NT2/D1 (cell line): ENCODE results near the gene GFER.

Experiments
- DNase-seq: peaks from one replicate; pipeline ENCODE4 v3.0.0-alpha.2; 2011; ENCODE audit warnings: low read depth, low spot score
- H3K27me3 ChIP-seq: 2 replicates; pipeline ENCODE4 v1.6.0; 2011; ENCODE audit warnings: mild to moderate bottlenecking; ENCODE audit not compliant: insufficient read length, insufficient read depth
- H3K36me3 ChIP-seq: 2 replicates; pipeline ENCODE4 v1.6.1; 2011; ENCODE audit warnings: mild to moderate bottlenecking, low read length, mixed read lengths; ENCODE audit not compliant: insufficient read depth, insufficient read length
- H3K4me1 ChIP-seq: 2 replicates; pipeline ENCODE4 v1.5.1; 2011; ENCODE audit not compliant: insufficient read depth, insufficient read length
- H3K4me3 ChIP-seq: 2 replicates; pipeline ENCODE4 v1.5.1; 2011; ENCODE audit warnings: low read depth; ENCODE audit not compliant: insufficient read length
- H3K9ac ChIP-seq: 2 replicates; pipeline ENCODE4 v1.6.0; 2011; ENCODE audit warnings: low read depth; ENCODE audit not compliant: insufficient read length
- H3K9me3 ChIP-seq: 2 replicates; pipeline ENCODE4 v1.5.1; 2011; ENCODE audit warnings: mild to moderate bottlenecking, low read length; ENCODE audit not compliant: insufficient read depth
- SUZ12 ChIP-seq: IDR thresholded peaks from 2 replicates; pipeline ENCODE4 v1.6.1; 2011; ENCODE audit not compliant: insufficient read length, insufficient read depth; ENCODE audit errors: extremely low read depth
- YY1 ChIP-seq: IDR thresholded peaks from 2 replicates; pipeline ENCODE4 v1.6.1; 2011; ENCODE audit not compliant: insufficient read length, insufficient read depth
- ZNF274 ChIP-seq: IDR thresholded peaks from 2 replicates; pipeline ENCODE4 v1.6.1; 2011; ENCODE audit warnings: mild to moderate bottlenecking, low read depth, low read length

The GFER gene

DNA sequence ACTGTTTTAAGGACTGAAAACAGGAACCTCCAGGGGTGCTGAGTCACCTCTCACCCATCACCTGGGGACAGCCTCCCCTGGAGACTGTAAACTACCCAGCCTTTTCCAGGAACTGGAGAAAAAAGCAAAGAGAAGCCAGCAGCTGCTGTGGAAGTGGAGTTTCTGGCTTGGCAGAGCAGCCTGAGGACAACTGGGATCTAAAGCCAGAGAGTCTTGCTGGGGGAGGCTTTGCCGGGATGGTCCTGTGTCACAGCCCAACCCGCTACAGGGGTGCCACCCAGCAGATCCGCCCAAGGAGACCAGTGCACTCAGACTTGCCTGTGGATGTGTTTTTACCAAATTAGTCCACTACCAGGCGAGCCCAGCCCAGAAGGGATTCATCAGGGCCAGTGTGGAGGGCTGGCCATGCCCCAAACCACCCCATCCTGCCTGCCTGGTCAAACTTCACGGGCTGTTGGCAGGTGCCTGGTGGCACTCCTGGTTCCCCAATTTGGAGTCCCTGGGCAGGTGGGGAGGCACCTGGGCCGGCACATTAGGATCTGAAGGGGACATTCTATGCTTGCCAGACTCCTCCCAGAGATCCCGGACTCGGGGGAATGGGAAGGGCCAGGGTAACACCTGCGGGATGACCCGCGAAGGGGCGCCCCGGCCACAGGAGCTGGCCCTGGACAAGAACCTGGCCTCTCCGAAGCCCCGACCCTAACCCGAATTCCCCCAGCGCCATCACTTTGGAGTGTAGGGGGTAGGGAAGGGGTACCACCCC lies 41.8 kb upstream of the GFER start:
- Histone ChIP-seq H3K4me3 (peak overlapping the region; percentile 85), H3K9ac (peak overlapping the region; percentile 93), H3K9me3 (no peaks in the 10 kb centered on the region), H3K36me3 (peaks cover 36% of the 10 kb centered on the region), H3K4me1 (peaks cover 28% of the 10 kb centered on the region), H3K27me3 (no peaks in the 10 kb centered on the region)
- TF ChIP-seq YY1, result no peak
- no peak for TF ChIP-seq SUZ12
- TF ChIP-seq ZNF274, result no peak
- DNase-seq, result no peak

DNA sequence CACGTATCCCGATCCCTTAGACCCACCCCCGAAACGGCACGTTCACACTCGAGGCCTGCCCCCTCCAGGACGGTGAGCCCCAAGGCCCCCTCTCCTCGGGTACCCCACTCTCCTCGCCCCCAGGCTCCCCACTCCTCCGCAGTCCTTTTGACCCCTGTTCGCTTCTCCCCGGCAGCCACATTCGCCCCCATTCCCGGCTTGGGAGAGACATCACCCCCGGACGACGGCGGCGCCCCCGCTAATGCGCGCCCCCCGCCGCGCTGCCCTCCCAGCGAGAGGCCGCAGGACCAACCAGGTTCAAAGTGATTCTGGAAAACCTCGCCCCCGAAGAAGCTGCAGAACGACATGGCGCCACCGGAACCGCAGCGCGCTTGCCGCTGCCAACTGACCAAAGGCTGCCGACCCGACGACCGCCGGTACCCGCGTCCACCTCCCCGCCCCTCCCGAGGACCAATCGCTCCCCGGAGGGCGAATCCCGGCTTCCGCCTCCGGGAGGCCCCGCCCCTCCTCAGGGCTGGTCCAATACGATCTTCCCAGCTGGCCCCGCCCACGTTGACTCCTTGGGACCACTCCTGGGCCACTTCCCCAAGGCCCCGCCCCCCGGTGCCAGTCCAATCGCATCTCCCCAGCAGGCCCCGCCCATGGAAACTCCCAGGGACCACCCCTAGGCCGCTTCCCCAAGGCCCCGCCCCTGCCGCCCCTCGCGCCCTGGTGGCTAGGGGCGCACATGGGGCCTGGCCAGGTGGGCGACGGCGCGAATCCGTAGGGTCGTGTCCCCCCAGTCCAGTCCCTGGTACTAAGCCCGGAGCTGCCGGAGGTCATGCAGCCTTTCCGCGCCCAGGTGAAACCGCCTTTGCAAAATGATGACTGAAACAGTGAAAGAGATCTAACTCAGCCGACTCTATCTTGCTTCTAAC lies 40.9 kb upstream of the GFER start, which contains the start of gene MSRB1:
MSRB1 (minus strand) TSS at position 390 of the 917 bp plus-strand sequence; CDS start at position 347, 43 bp downstream.
- Histone ChIP-seq H3K4me3 (peak within 1 kb of the TSS; percentile 85), H3K27me3 (no peaks in the 10 kb centered on the region), H3K36me3 (peaks cover 30% of the 10 kb centered on the region), H3K9me3 (no peaks in the 10 kb centered on the region), H3K9ac (peak within 1 kb of the TSS; percentile 93), H3K4me1 (peaks cover 28% of the 10 kb centered on the region)
- DNase-seq, result peak; percentile 99
- TF ChIP-seq ZNF274 (no peak), YY1 (no peak), SUZ12 (no peak)

DNA sequence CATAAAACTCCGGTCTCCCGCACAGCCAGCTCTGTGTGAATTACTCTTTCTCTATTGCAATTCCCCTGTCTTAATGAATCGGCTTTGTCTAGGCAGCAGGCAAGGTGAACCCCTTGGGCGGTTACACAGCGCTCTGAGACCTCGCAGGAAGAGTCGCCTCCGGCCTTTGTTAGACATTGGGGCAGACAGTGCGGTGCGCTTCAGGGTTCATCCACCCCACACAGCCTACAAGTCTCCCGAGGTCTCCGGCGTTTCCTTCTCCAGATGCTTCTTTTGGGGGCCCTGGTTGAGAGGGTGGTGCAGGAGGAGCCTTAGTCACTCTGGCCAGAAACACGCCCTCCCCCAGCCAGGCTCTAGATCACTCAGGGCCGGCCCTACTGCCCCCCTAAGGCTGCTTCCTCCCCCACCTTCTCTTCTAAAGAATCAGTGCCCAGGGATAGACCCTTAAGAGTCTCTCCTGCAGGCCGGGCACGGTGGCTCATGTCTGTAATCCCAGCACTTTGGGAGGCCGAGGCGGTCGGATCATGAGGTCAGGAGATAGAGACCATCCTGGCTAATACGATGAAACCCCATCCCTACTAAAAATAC lies 39.3 kb upstream of the GFER start:
- TF ChIP-seq YY1, result no peak
- TF ChIP-seq ZNF274, result no peak
- no peak for TF ChIP-seq SUZ12
- DNase-seq, result no peak
- no peaks in the 10 kb centered on the region for H3K9me3 ChIP-seq
- peaks cover 28% of the 10 kb centered on the region for H3K4me1 ChIP-seq
- peaks cover 13% of the 10 kb centered on the region for H3K36me3 ChIP-seq
- no peak overlapping the region for H3K4me3 ChIP-seq
- no peak overlapping the region for H3K9ac ChIP-seq
- H3K27me3 ChIP-seq, result no peaks in the 10 kb centered on the region

DNA sequence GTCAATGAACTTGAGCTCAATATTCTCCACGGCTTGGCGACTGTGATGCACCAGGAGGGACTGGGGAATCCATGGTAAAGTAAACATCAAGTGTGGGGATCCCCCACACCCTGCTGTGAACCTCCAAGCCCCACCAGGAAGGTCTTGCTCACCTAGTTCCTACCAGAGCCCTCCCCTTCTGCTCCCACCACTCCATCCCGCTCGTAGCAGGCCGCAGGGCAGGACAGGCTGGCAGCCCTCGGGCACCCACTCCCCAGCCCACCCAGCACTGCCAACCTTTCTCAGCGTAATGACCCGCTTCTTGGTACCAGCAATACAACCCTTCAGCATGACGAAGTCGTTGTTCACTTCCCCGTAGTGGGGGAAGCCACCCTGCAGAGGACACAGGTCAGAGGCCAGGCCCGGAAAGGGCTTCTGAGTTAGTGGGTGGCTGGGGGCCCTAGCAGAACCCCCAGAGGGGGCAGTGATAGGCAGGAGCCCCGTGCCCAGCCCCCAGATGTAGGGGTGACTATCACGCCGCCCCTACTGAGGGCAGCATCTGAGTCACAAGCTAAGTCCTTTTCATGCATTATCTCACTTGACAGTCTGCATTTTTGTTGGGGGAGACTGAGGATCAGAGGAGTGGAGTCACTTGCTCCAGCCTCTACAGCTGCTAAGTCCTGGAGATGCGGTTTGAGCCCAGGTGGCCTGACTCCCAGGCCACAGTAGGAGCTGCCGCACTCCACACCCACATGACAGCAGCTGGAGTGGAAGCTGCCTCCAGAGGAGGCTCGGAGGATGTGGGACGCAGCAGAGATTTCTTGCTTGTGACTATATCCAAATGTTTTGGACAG lies 38.2 kb upstream of the GFER start:
- no peak for DNase-seq
- H3K36me3 ChIP-seq, result peaks cover 3% of the 10 kb centered on the region
- no peak overlapping the region for H3K4me3 ChIP-seq
- no peaks in the 10 kb centered on the region for H3K9me3 ChIP-seq
- TF ChIP-seq YY1 (no peak), ZNF274 (no peak), SUZ12 (no peak)
- H3K9ac ChIP-seq, result no peak overlapping the region
- peaks cover 26% of the 10 kb centered on the region for H3K4me1 ChIP-seq
- H3K27me3 ChIP-seq, result no peaks in the 10 kb centered on the region

DNA sequence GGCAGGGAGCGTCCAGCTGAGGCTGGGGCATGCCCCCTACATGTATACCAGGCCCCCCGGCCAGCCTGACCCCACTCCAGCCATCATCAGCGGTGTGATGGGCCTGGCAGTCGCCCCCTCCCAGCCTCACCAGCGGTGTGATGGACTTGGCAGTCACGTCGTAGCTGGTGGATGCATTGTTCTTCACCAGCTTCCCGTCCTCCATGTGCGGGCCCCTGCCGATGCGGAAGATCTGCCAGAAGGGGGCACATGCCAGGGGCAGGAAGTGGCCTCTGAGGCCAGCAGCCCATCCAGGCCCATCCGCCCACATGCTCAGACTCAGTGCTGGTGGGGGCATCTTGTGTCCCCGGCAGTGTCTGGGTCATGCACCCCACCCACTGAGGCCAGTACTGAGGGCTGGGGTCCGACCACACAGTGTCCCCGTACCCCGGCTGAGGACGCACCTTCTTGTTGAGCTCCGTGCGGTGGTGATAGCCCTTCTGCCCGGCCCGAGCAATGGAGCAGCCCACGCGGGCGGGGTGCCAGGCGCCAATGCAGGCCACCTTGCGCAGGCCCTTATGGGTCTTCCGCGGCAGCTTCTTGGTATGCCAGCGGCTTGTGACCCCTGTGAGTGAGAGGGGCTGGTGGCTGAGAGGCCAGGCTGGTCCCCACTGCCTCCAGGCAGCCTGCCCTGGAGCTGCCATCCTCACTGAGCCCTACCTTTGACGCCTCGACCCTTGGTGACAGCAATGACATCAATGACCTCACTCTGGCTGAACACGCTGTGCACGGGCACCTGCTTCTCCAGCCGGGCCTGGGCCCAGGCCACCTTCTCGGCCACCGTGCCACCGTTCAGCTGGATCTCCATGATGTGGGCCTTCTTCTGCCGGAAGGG lies 37.3 kb upstream of the GFER start:
- Histone ChIP-seq H3K9me3 (no peaks in the 10 kb centered on the region), H3K9ac (no peak overlapping the region), H3K36me3 (no peaks in the 10 kb centered on the region), H3K27me3 (no peaks in the 10 kb centered on the region), H3K4me1 (peaks cover 19% of the 10 kb centered on the region), H3K4me3 (no peak overlapping the region)
- TF ChIP-seq SUZ12 (no peak), ZNF274 (no peak), YY1 (no peak)
- no peak for DNase-seq

DNA sequence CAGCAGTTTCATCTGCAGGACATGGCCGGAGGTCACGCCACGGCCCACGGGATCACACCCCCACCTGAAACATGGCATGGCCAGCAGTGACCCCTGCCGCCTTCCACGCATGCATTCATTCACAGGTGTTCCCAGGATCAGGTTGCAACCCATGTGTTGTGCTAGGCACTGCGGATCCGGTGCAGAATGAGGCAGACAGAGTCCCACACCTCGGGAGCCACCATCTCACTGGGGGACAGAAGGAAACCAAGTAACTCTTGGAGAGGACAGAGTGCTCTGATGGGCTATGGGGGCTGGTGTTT lies 36.7 kb upstream of the GFER start:
- peaks cover 13% of the 10 kb centered on the region for H3K4me1 ChIP-seq
- H3K4me3 ChIP-seq, result no peak overlapping the region
- TF ChIP-seq ZNF274, result no peak
- no peak for TF ChIP-seq SUZ12
- TF ChIP-seq YY1, result no peak
- no peak overlapping the region for H3K9ac ChIP-seq
- no peaks in the 10 kb centered on the region for H3K36me3 ChIP-seq
- no peaks in the 10 kb centered on the region for H3K9me3 ChIP-seq
- no peaks in the 10 kb centered on the region for H3K27me3 ChIP-seq
- no peak for DNase-seq
